GM19193 (cell line): ENCODE measurements around the gene PLXDC2.

Experiments used
- POLR2A ChIP-seq: IDR thresholded peaks from 4 replicates; pipeline ENCODE4 v1.6.1; 2011; ENCODE audit not compliant: insufficient read depth, insufficient read length; ENCODE audit errors: extremely low read depth

PLXDC2 gene

DNA sequence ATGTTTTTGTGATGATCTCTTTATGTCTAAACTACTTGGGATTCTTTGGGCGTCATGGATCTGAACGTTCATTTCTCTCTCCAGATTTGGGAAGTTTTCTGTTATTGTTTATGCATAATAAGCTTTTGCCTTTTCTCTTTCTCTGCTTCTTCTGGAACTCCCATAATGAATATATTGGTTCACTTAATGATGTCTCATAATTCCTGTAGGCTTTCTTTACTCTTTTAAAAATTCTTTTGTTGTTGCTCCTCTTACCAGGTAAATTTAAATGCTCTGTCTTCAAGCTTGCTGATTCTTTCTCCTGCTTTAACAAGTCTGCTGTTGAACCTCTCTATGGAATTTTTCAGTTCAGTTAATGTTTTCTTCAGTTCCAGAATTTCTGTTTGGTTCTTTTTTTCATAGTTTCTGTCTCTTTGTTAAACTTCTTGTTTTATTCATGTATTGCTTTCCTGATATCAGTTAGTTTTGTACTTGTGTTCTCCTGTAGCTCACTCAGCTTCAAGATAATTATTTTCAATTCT is 317.5 kb downstream of the PLXDC2 start:
- TF ChIP-seq POLR2A = no peak

- no peak for TF ChIP-seq POLR2A
Measured at GRCh38 chr10:20142311-20142710, 326.1 kb downstream of the PLXDC2 start.

GRCh38 chr10:20144268-20144667 is 328.0 kb downstream of the PLXDC2 start:
- no peak for TF ChIP-seq POLR2A

DNA sequence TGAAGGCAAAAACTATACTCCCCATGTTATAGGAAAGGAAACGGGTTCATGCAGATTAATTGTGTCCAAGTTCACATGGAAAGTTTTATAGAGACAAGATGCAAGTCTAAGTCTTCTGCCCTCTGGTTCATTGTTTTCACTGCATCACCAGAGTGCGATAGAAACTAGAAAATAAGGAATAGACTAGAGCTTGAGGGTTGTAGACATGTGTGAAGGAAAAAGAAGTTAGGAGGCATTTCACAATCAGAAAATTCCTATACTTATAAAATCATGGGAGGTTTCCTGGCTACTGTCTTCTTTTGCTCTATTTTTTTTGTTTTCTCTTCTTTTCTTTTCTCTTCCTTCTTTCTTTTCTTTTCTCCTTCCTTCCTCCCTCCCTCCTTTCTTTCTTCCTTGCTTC is 329.8 kb downstream of the PLXDC2 start:
- TF ChIP-seq POLR2A = no peak

DNA sequence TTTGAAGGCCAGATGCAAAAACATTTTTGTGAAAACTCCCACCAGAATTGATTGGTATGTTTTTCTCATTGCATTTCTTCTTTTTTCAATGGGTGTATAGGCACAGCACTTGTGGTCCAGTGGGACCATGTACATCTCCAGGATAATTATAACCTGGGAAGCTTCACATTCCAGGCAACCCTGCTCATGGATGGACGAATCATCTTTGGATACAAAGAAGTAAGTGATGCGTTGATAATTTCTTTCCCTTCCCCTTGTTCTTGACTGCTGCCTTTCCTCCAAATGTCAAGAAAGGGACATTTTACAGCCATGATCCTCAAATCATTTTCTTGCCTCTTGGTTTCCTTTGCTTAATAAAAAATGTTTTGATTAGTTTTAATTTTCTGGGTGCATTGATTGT is 331.5 kb downstream of the PLXDC2 start:
- no peak for TF ChIP-seq POLR2A

GRCh38 chr10:20156511-20156910 is 340.3 kb downstream of the PLXDC2 start:
- no peak for TF ChIP-seq POLR2A

DNA sequence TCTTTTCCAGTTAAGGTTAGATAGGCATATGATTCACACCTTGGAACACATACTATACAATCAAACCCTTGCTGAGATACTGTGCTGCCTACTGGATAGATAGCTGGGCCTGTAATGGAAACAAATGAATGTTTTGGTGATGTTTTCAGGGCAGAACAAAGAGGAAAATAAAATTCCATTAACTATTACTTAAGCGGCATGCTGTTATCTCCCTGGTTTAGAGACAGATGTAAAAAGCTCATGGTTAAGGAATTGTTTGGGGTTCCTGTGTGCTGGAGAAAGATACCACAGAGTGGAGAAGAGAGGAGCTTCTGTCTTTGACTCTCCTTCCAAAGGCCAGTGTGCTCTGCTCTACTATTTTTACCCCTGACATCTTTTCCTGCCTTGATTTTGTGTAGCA is 341.1 kb downstream of the PLXDC2 start:
- no peak for TF ChIP-seq POLR2A

DNA sequence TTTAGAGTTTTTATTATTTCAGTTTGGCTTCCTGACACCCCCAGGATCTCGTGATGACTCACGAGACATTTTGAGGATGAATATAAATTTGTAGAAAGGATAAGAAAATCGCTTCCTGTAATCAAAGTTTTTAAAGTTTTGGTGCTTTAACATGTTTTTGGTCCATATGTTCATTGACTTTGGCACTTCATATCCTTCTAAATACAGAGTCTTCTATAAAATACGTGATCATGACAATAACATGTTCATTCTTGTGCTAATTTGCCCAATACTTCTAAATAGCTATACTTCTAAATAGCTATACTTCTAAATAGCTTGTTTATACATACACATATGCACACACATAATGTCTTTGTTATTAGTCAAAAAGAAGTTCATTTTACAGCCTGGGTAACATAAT is 341.9 kb downstream of the PLXDC2 start:
- no peak for TF ChIP-seq POLR2A

GRCh38 chr10:20162123-20162522 is 345.9 kb downstream of the PLXDC2 start:
- no peak for TF ChIP-seq POLR2A

DNA sequence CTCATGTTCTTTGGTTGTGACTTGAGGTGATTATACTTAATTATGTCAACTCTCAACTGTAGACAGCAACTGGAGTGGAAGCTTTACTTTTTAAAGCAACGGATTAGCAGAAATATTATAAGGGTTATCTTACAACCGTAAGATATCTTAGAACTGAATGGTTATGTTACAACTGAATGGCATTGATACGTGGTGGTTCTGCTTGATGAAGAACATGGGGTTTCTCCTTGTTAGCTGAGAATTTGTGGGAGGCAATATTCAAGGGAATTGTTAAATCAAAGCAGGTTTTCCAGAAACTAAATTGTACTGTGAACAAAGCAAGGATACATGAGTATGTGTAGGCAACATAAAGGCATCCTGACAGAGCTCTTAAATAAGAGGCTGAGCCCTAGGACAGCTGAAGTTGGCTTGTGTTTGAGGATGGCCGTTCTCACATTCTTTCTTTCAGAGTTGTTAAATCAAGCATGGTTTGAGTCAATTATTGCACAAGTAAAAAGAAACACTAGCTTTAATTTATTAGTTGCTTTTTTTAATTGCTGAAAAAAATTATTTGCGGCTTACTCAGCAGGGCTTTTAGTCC is 350.0 kb downstream of the PLXDC2 start:
- no peak for TF ChIP-seq POLR2A

- no peak for TF ChIP-seq POLR2A
Measured at GRCh38 chr10:20170661-20171060, 354.4 kb downstream of the PLXDC2 start.

- no peak for TF ChIP-seq POLR2A
Measured at GRCh38 chr10:20173046-20173445, 356.8 kb downstream of the PLXDC2 start.

DNA sequence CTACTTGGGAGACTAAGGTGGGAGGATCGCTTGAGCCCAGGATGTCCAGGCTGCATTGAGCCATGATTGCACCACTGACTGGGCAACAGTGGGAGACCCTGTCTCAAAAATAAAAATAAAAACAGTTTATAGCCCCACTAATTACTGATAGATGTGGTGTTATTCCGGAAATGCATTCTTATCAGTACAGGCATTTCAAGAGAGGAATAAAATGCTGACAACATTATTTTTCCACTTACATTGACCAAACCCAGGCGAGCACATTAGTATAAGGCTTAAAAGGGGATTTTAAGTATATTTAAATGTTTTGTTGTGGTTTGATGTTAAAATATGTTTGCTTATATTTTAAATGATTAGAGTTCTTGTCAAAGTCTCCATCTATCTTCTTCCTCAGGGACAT is 359.5 kb downstream of the PLXDC2 start:
- no peak for TF ChIP-seq POLR2A

GRCh38 chr10:20180766-20181165 is 364.5 kb downstream of the PLXDC2 start:
- TF ChIP-seq POLR2A = no peak

DNA sequence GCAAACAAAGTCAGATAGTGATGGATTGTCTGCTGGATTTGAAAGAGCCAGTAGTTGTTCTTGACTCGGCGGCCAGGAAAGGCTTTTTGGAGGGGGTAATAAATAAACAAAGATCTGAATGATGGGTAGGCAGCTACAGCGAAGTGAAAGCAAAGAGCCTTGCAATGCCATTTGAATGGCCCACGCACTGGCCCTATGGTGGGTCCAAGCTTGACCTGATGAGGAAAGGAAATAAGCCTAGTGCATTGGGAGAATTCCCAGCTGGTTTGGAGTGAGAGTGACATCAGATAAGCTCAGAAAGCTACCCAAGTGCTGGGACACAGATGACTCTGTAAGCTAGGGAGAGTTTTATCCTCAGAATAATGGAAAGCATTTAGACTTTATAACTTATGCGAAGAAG is 365.2 kb downstream of the PLXDC2 start:
- no peak for TF ChIP-seq POLR2A

DNA sequence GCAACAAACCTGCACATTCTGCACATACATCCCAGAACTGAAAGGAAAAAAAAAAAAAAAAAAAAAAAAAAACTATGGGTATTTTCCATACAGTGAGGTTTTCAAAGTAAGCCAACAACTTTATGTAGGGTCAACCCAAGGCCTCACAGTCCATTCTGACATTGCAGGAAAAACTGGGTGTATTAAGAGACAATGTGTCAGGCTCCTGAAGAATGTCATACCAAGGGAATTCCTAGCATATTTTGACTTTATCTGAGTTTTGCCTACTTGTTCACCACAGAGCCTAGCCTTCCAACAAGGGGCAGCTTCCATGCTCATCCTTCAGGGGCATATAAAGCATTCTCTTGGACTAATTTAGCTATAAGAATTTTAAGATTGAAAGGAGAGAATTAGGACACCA is 368.9 kb downstream of the PLXDC2 start:
- no peak for TF ChIP-seq POLR2A

- no peak for TF ChIP-seq POLR2A
Measured at GRCh38 chr10:20195076-20195475, 378.8 kb downstream of the PLXDC2 start.
